Hair follicle dermal papilla cell (primary cell): Measurements from ENCODE around the gene BCL6B. TPM values are rescaled to one million over a fixed set of nuclear protein-coding genes. Genes with fewer than 3 reads are reported as not detected.

Experiments
- small RNA-seq: library from RNA; depleted of rRNA; stranded (forward); fragments of <200 nt; gene quantifications from one replicate; pipeline ENCODE3, GENCODE V24; 2012
- total RNA-seq: library from RNA; depleted of rRNA; stranded (reverse); fragments of >200 nt; gene quantifications from 2 replicates; pipeline ENCODE4 v1.2.3, GENCODE V29; 2012

Gene BCL6B, protein sequence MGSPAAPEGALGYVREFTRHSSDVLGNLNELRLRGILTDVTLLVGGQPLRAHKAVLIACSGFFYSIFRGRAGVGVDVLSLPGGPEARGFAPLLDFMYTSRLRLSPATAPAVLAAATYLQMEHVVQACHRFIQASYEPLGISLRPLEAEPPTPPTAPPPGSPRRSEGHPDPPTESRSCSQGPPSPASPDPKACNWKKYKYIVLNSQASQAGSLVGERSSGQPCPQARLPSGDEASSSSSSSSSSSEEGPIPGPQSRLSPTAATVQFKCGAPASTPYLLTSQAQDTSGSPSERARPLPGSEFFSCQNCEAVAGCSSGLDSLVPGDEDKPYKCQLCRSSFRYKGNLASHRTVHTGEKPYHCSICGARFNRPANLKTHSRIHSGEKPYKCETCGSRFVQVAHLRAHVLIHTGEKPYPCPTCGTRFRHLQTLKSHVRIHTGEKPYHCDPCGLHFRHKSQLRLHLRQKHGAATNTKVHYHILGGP
- total RNA-seq, result 0.16 and 0.36 TPM in 2 replicates

DNA sequence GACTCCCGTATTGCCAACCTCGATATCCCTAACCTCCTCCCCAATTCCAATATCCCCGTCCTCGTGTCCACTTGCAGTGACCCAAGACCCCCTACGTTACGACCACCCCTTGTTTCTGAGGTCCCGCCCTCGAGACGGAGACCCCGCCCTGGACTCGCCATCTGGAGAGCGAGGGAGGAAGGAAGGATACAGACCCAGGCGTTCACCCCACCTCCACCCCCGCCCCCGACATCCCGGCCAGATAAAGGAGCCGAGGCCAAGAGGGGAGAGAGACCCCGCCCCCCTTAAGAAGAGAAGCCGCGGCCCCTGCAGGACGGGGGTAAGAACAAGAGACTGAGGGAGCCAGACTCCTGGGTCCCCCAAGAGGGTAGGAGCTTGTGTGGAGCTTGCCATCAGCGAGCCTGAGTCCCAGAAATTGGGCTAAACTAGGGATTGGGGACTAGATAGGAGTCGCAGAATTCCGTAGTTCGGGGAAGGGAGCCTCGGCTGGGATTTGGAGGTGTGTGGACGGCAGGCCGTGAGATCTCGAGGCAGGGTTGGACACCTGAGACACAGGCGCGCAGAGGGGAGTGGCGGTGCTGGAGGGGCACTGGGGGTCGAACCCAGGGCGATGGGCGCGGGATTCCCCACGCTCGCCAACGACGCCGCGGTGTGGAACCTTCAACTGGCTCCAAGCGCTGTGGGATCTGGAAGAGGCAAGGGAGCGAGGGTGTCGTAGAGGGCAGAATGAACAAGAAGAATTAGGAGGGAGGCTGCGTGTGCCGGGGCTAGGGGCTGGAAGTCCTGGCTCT is at the start of gene BCL6B:
Gene BCL6B (plus strand): TSS at position 270 of the 791 bp plus-strand sequence. CDS start 622 bp downstream, outside the sequence.

DNA sequence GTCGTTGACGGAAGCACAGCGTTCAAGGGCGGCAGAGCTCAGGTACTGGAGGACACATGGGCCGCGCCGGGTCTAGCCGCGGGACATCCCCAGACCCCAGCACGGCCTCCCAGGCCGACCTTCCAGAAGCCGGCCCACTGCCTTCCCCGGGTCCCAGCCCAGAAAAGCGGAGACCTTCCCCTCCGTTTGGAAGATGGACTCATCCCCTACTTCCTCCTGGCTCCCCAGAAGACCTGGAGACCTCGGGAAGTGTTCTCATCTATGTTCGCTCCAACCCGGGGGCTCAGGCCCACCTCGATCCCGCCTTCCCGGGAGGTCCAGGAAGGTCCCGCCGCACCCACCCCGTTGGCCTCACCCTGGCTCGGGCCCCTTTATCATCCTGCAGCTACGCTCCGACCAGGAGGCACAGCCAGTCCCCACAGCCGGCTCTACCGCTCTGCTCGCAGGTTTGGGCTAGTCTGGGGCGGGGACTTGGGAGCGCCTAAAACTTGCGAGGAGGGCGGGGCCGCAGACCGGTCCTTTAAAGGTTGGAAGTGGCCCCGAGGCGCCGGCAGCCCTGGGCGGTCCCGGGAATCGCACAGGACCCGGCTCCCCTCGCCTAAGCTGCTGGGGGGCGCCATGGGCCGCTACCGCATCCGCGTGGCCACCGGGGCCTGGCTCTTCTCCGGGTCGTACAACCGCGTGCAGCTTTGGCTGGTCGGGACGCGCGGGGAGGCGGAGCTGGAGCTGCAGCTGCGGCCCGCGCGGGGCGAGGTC is 27.2 kb upstream of the BCL6B start, which contains the start of gene ALOX12:
Gene ALOX12 (plus strand): TSS at position 550 of the 756 bp plus-strand sequence. CDS start 69 bp downstream, at position 619.

DNA sequence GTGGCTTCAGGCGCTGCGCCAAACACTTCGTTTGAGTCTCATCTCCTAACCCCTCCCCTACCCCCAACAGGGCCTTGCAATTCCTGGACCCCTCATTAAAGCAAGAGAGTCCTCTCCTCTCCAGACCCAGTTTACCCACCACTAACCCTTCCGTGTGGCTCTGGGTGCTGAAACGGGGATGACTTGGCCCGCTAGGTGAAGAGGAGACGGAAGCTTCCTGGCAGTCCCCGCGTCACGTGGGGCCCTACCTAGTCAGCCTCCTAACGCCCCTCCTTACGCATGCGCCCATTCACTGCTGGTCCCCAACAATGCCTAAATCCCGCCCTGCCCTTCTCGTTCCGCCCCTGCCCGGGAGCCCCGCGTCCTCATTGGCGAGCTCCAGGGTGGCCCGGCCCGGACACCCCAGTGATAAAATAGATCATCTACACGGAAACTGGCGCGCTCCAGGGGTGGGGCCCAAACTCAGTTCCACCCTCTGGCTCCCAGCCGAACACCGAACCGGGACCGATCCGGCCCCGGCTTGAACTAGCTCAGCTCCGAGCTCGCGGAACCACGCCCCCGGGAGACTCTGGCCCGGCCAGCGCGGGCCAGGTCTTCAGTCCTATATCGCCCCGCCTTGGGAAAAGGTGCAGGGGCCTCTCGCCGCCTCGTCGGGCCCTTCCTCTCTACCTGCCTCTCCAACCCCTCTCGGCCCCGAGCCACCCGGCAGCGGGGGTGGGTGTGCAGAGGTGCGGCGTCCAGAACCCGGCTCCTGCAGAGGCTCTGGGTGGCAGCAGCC is 12.9 kb downstream of the BCL6B start, which contains the start of gene SLC16A13:
Gene SLC16A13 (plus strand): TSS at position 425 of the 778 bp plus-strand sequence. CDS start 368 bp downstream, outside the sequence.

DNA sequence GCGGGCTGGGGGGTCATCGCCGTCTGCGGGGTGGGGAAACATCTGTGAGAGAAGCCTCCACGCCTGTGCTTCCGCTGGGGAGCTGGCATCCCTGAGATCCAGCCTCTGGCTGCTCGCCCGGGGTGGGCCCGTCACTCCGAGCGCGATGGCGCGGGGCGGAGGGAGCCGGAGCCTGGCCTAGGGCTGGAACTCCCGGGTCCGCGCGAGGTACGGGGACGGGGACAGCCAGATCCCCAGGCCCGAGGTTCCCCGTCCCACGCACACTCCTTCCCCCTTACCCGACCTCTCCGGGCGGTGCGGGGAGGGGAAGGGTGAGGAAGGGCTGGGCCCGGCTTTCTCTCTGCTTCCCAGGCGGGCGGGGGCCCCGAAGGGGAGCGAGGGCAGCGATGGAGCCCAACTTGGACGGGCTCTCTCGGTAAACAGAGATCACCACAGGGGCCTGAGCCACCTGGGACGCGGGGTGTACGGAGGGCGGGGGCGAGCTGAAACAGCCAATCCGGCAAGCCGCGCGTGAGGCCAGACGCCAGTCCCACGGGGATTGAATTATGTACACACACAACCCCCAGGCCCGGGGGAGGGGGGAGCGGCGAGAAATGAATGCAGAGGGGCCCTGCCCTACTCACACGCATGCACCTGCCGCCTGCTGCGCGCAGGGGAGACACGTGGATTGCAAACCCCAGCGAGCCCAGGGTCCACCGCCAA is 20.8 kb downstream of the BCL6B start, which contains the start of gene SLC16A11:
Gene SLC16A11 (minus strand): TSS at position 596 of the 702 bp plus-strand sequence. CDS start 579 bp downstream, at position 17.

Small RNA genes within 50 kb of the gene (small RNA-seq; reads per million reads assigned to genes)
- gene AC120057.1, result not detected

Other genes starting within 250 kb of the BCL6B start
- gene FBXO39, start 246.8 kb upstream of the BCL6B start, total RNA-seq, result 0.97 TPM in 1 of 2 replicates, not detected in the other
- not detected in 2 replicates for gene TEKT1, start 191.3 kb upstream of the BCL6B start, total RNA-seq
- not detected in 2 replicates for gene ALOX12, start 27.0 kb upstream of the BCL6B start, total RNA-seq
- gene RNASEK, start 10.4 kb upstream of the BCL6B start, total RNA-seq, result 35.2 and 76.4 TPM in 2 replicates
- gene SLC16A13, start 13.0 kb downstream of the BCL6B start, total RNA-seq, result 0.73 and 1.1 TPM in 2 replicates
- gene SLC16A11, start 21.0 kb downstream of the BCL6B start, total RNA-seq, result 0.32 and 1.1 TPM in 2 replicates
- not detected in 2 replicates for gene CLEC10A, start 57.2 kb downstream of the BCL6B start, total RNA-seq
- gene ASGR2, start 91.8 kb downstream of the BCL6B start, total RNA-seq, result not detected in 2 replicates
- 0.36 and 0.49 TPM in 2 replicates for gene ASGR1, start 156.3 kb downstream of the BCL6B start, total RNA-seq
- 17.4 and 18.9 TPM in 2 replicates for gene DLG4, start 196.8 kb downstream of the BCL6B start, total RNA-seq
- gene ACADVL, start 196.9 kb downstream of the BCL6B start, total RNA-seq, result 164 and 197 TPM in 2 replicates
- 112 and 113 TPM in 2 replicates for gene DVL2, start 211.5 kb downstream of the BCL6B start, total RNA-seq
- gene PHF23, start 216.4 kb downstream of the BCL6B start, total RNA-seq, result 55.7 and 66.2 TPM in 2 replicates
- 173 and 278 TPM in 2 replicates for gene GABARAP, start 219.4 kb downstream of the BCL6B start, total RNA-seq
- 36.0 and 41.2 TPM in 2 replicates for gene CTDNEP1, start 228.7 kb downstream of the BCL6B start, total RNA-seq
- gene ELP5, start 229.2 kb downstream of the BCL6B start, total RNA-seq, result 34.9 and 40.7 TPM in 2 replicates
- 0.24 and 1.8 TPM in 2 replicates for gene CLDN7, start 239.4 kb downstream of the BCL6B start, total RNA-seq